SK-N-SH treated with all-trans-retinoic acid at 6 μM for 48 hours (cell line): ENCODE data around the gene SP7.

Experiments used
- BACH2 ChIP-seq: fragments of 250-450 bp; sonication (Bioruptor Pico); IDR thresholded peaks from 2 replicates; pipeline ENCODE4 v1.9.0; 2021; ENCODE audit warnings: mild to moderate bottlenecking, borderline replicate concordance
- CREB5 ChIP-seq: fragments of 250-450 bp; sonication (Bioruptor Pico); IDR thresholded peaks from 2 replicates; pipeline ENCODE4 v1.5.1; 2020; ENCODE audit warnings: low read depth, mild to moderate bottlenecking, moderate library complexity
- CSRNP3 ChIP-seq: fragments of 250-450 bp; sonication (Bioruptor Pico); IDR thresholded peaks from 2 replicates; pipeline ENCODE4 v1.5.1; 2021; ENCODE audit warnings: mild to moderate bottlenecking, moderate library complexity
- ESRRG ChIP-seq: fragments of 250-450 bp; sonication (Bioruptor Pico); IDR thresholded peaks from 2 replicates; pipeline ENCODE4 v1.6.1; 2021; ENCODE audit warnings: mild to moderate bottlenecking
- ISL1 ChIP-seq: fragments of 250-450 bp; sonication (Bioruptor Pico); IDR thresholded peaks from 2 replicates; pipeline ENCODE4 v2.1.2; 2022; ENCODE audit warnings: mild to moderate bottlenecking, moderate library complexity
- OSR1 ChIP-seq: fragments of 250-450 bp; sonication (Bioruptor Pico); IDR thresholded peaks from 2 replicates; pipeline ENCODE4 v1.8.0; 2022; ENCODE audit warnings: moderate library complexity, mild to moderate bottlenecking, inconsistent platforms
- PATZ1 ChIP-seq: fragments of 250-450 bp; sonication (Bioruptor Pico); IDR thresholded peaks from 2 replicates; pipeline ENCODE4 v1.8.0; 2020; ENCODE audit warnings: mild to moderate bottlenecking, moderate library complexity, borderline replicate concordance
- TOX ChIP-seq: fragments of 250-450 bp; sonication (Bioruptor Pico); IDR thresholded peaks from 2 replicates; pipeline ENCODE4 v1.8.0; 2021; ENCODE audit warnings: mild to moderate bottlenecking, moderate library complexity, borderline replicate concordance
- ZFP3 ChIP-seq: fragments of 250-450 bp; sonication (Bioruptor Pico); IDR thresholded peaks from 2 replicates; pipeline ENCODE4 v1.5.0; 2020; ENCODE audit warnings: mild to moderate bottlenecking, moderate library complexity
- ZFP30 ChIP-seq: fragments of 450-650 bp; formaldehyde crosslinking; IDR thresholded peaks from 2 replicates; pipeline ENCODE4 v1.5.0; 2022; ENCODE audit warnings: mild to moderate bottlenecking, moderate library complexity
- ZNF565 ChIP-seq: fragments of 450-650 bp; formaldehyde crosslinking; conservative IDR thresholded peaks from 2 replicates; pipeline ENCODE4 v1.5.0; 2020; ENCODE audit warnings: low read depth, mild to moderate bottlenecking, moderate library complexity
- ZNF70 ChIP-seq: fragments of 450-650 bp; formaldehyde crosslinking; IDR thresholded peaks from 2 replicates; pipeline ENCODE4 v1.5.0; 2020; ENCODE audit warnings: mild to moderate bottlenecking, moderate library complexity

GRCh38 chr12:53378724-53379388 lies 42.7 kb upstream of the SP7 start:
- no peak for TF ChIP-seq ISL1 (CRISPR knock-in tag)
- no peak for TF ChIP-seq ZNF70 (CRISPR knock-in tag)
- no peak for TF ChIP-seq CREB5
- no peak for TF ChIP-seq BACH2
- TF ChIP-seq ZNF565 (CRISPR knock-in tag), result no peak
- no peak for TF ChIP-seq ZFP30
- TF ChIP-seq ZFP3, result peak; percentile 50; the same call in 1 of the 2 replicates
- TF ChIP-seq PATZ1 (CRISPR knock-in tag), result no peak
- 0 out of 2 replicates have a peak, but pooled peaks have one; percentile 28 for TF ChIP-seq CSRNP3
- TF ChIP-seq OSR1 (CRISPR knock-in tag), result no peak
- TF ChIP-seq TOX (CRISPR knock-in tag), result no peak
- no peak for TF ChIP-seq ESRRG (CRISPR knock-in tag)
